Measurements from ENCODE around the gene ASB18.

The ASB18 gene

GRCh38 chr2:236173729-236174607 lies 90.2 kb downstream of the ASB18 start:
- no peak for DNase-seq (ENCODE audit: low read depth)

GRCh38 chr2:236173036-236173728 lies 91.0 kb downstream of the ASB18 start:
- no peak for DNase-seq (ENCODE audit: low read depth)

- no peak for DNase-seq (ENCODE audit: low read depth)
Observed at GRCh38 chr2:236172255-236173035, 91.8 kb downstream of the ASB18 start.

- no peak for DNase-seq (ENCODE audit: low read depth)
Observed at GRCh38 chr2:236171680-236172254, 92.4 kb downstream of the ASB18 start.

GRCh38 chr2:236171181-236171679 lies 93.0 kb downstream of the ASB18 start:
- DNase-seq (ENCODE audit: low read depth): no peak

- DNase-seq (ENCODE audit: low read depth): no peak
Observed at GRCh38 chr2:236170590-236171165, 93.5 kb downstream of the ASB18 start.

GRCh38 chr2:236169741-236170589 lies 94.2 kb downstream of the ASB18 start:
- no peak for DNase-seq (ENCODE audit: low read depth)

GRCh38 chr2:236169151-236169721 lies 95.0 kb downstream of the ASB18 start:
- no peak for DNase-seq (ENCODE audit: low read depth)

- no peak for DNase-seq (ENCODE audit: low read depth)
Observed at GRCh38 chr2:236168110-236169080, 95.8 kb downstream of the ASB18 start, which contains the start of gene GBX2. TSS of gene GBX2 (minus strand) at chr2:236168386. CDS start at chr2:236167971, 415 bp downstream.

- no peak for DNase-seq (ENCODE audit: low read depth)
Observed at GRCh38 chr2:236167297-236168109, 96.7 kb downstream of the ASB18 start.

GRCh38 chr2:236166796-236167296 lies 97.4 kb downstream of the ASB18 start:
- no peak for DNase-seq (ENCODE audit: low read depth)

- DNase-seq (ENCODE audit: low read depth): no peak
Observed at GRCh38 chr2:236165842-236166795, 98.1 kb downstream of the ASB18 start.

- no peak for DNase-seq (ENCODE audit: low read depth)
Observed at GRCh38 chr2:236164925-236165841, 99.0 kb downstream of the ASB18 start.

GRCh38 chr2:236164201-236164924 lies 99.8 kb downstream of the ASB18 start:
- no peak for DNase-seq (ENCODE audit: low read depth)

All from activated T-cell treated with anti-CD3 and anti-CD28 coated beads for 1 hour (primary cell).